Dedifferentiated amniotic fluid mesenchymal stem cell (primary cell): ENCODE data around the gene ZNF750.
"Not testable (repeated sequence)": the region's sequence is repeated elsewhere in the genome, so short reads cannot be mapped to it uniquely, and the experiment has no call there.

Experiments used
- DNase-seq: peaks from one replicate; pipeline ENCODE4 v3.0.0-alpha.2; 2016; ENCODE audit errors: extremely low spot score

Gene ZNF750

DNA sequence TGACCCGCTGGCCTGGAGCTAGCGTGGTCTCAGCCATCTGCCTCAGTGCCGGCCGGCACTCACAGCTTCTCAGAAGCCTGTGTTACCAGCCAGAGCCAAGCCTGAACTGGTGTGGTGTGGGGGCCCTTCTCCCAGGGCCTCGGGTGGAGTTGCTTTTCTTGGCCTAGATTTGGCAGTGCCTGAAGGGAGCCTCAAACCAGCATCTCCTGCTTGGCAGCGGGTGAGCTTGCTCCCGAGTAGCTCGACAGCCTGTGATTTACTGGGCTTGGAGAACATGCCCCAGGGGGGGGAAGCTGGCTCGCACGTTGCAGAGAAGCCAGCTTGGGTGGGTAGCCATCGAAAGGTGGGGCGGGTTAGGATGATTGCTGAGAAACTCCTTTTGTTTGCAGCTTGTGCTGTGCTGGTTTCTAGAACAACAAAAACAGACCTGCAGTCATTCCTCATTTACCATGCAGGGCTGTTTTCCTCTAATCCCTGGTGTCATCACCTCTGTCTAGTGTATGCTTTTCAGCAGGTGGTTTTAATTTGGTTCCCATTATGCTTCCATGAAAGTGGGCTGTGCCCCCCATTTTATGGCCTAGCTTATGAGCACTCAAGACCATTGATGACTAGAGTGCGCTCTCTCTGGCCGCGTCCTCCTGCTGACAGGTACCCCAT lies 45.7 kb downstream of the ZNF750 start:
- DNase-seq: no peak

DNA sequence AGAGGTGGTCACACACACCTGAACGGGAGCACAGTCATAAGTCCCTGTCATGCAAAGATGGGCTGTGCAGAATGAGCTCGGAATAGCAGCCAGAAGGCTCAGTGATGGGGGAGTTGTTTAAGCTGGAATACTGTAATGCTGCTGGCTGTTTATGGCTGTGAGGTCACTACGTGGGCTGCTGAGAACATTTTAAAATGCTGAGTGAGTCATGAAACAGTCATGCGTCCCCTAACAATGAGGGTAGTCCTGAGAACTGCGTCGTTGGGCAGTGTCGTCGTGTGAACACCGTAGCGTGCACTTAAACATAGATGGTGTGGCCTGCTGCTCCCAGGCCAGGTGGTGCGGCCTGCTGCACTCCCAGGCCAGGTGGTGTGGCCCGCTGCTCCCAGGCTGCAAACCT lies 48.3 kb downstream of the ZNF750 start:
- DNase-seq: peak; percentile 51

DNA sequence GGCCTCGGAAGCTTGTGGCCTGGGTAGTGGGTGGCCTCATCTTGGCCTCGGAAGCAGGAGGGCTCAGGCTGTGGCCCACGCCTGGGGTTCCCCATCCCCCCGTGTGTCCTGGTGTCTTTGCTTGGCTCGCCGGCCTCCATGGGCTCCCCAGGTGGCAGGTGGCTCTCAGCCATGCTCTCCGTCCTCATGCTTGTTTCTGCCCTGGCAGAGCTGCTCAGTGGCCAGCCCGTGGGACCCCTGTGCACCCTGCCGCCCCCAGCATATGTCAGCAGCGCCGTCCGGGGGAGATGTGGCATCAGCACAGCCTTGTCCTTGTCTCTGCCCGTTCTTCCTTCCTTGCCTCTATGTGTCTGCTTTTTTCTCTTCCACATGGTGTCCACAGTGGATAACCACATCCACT lies 49.4 kb downstream of the ZNF750 start:
- DNase-seq: no peak

DNA sequence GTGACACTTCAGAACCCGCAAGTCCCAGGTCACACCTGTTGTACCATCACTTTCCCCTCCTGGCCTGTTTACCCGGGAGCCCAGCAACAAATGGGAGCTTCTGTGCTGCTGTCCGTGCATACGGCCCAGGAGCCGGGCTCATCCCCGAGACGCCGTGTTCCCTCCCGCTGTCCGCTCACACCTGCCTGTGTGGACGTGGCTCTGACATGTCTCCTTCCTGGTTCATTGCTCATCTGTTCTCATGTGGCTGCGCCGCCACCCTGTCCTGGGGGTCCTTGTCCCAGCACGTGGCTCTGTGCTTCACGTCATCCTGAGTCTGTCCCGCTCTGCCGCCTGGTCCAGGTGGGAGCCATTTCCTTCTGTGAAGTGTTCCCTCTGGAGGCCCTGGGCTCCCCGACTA lies 50.0 kb downstream of the ZNF750 start:
- DNase-seq: no peak

DNA sequence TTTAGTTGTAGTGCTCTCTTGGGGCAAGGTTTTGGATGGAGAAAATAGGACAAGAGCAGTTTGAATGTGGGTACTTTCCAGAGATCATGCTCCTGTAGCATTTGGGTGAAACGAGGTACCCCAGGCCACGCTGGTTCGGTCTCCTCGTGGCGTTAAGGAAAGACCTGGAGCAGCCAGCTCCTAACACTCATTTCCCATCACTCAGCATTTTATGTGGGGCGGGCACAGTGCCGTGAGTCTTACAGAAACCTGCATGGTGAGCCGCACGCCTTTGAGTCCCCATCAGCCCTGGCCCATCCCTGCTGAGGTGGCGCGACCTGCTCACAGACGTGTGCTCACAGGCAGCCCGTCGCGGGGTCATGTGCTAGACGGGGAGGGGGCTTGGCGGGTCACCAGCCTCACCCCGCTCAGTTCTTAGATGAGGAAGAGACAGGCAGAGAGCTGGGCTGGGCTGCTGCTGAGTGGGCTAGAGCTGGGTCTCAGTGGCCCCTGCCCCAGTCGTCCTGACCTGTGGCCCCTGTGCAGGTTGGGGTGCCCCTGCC lies 50.7 kb downstream of the ZNF750 start:
- no peak for DNase-seq

DNA sequence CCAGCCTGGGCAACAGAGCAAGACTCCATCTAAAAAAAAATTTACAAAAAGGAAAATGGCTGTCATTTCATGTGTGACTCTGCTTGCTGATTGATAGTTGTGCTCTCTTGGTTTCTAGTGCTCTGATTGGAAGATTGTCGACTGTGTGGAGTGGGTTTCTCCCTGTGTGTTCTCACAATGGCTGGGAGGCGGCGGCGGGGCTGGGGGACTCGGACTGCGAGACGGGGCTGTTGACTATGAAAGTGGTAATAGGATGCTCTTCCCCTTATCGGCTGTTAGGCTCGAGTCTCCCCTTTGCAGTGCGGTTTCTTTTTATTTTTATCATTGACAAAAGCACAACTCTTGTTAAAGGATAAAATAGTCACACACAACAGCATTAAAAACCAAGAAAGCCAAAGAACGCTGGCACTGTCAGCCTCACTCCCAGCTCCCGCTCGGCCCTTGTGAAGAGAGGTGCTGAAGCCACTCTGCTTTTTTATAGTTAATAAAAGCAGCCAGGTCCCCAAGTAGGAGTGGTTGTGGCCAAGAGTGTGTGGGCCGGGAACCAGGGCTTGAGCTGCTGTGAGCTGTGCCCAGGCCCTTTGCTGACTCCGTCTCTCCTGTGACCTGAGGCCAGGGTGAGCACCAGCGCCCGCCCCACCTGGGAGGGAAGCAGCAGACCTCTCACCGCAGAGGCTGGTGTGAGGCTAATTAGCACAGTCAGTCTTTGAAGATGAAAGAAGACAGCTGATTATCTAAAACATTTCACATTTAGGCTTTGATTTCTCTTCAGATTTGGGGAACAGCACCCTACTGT lies 51.4 kb downstream of the ZNF750 start:
- DNase-seq: no peak

DNA sequence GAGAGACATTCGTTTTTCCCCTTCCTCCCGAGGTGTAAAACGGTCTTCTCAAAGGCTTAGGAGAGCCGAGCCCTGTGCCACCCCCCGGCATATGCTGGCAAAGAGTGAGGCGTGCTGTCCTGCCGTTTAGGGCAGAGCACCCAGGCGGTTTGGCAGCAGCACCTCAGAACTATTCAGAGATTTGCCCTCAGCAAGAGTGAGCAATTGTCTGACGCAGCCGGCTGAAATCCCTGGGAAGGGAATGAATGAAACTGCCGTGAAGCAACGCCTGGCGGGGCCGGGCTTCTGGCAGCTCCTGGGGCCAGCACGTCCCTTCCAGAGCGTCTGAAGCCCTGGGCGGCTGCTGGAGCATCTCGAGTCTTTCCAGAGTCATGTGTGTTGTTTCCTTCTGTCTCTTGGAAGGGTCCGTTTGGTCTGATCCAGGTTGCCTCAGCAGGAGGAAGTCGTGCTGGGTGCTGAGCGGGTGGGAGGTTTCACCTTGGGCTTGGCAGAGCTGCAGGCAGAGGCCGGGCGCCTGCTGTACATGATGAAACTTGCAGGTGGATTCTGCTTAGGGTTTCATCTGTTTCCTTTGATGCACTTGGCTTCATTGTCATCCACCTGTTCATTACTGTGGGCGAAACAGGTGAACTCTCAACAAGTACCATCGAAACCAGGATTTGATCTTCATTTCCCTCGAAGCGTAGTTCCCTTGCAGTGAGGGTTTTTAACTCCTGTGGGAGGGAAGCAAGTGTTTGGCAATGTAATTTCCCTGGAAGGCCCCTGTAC lies 52.6 kb downstream of the ZNF750 start:
- peak; percentile 86 for DNase-seq

DNA sequence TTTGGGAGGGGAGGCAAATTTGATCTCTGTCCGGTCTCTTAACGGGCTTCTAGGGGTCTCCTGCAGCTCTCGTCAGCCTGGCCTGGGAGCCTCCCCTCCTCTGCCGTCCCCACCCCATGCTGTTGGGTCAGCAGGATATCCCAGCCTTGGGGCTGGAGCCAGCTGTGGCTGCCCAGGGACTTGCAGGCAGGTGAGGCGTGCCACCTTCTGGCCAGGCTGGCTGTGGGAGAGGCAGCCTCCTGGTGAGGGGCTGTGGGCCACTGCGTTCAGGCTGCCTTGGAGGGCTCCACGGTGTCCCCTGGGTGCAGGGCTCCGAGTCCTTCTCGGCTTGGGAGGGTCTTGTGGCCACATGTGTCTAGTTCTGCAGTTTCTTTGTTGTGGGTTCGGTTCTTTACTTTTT lies 53.4 kb downstream of the ZNF750 start:
- no peak for DNase-seq

DNA sequence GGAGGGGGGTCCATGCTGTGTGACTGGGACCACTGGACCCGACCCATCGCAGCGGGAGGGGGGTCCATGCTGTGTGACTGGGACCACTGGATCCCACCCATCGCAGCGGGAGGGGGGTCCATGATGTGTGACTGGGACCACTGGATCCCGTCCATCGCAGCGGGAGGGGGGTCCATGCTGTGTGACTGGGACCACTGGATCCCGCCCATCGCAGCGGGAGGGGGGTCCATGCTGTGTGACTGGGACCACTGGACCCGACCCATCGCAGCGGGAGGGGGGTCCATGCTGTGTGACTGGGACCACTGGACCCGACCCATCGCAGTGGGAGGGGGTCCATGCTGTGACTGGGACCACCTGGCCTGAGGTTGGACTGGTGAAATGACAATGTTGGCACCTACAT lies 54.2 kb downstream of the ZNF750 start:
- not testable (repeated sequence) for DNase-seq

DNA sequence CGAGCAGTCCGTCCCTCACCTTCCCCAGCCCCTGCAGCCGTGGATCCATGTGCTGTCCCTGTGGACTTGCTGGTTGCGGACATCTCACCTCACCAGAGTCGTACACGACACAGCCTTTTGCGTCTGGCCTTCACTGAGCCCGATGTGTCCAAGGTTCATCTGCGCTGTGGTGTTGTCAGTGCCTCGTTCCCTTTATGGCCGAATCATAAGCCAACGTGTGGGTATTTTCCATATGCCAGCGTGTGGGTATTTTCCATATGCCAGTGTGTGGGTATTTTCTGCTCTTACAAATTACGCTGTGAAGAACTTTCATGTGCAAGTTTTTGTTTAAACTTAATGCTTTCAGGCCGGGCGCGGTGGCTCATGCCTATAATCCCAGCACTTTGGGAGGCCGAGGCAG lies 56.3 kb downstream of the ZNF750 start:
- no peak for DNase-seq

DNA sequence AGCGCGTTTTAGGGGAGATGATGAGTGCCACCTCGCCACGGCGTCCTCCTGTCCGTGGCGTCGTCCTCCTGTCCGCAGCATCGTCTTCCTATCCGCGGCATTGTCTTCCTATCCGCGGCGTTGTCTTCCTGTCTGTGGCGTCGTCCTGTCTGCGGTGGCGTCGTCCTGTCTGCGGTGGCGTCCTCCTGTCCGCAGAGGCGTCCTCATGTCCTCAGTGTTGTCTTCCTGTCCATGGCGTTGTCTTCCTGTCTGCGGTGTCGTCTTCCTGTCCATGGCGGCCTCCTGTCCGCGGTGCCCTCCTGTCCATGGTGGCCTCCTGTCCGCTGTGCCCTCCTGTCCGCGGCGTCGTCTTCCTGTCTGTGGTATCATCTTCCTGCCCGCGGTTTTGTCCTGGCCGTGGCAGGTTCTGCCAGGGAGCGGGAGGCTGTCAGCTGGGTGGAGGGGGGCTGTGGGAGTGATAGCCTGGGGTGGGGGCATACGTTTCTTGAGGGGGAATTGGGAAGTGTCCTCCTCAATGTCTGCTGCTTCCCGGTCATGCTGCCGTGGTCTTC lies 57.1 kb downstream of the ZNF750 start:
- DNase-seq: no peak

DNA sequence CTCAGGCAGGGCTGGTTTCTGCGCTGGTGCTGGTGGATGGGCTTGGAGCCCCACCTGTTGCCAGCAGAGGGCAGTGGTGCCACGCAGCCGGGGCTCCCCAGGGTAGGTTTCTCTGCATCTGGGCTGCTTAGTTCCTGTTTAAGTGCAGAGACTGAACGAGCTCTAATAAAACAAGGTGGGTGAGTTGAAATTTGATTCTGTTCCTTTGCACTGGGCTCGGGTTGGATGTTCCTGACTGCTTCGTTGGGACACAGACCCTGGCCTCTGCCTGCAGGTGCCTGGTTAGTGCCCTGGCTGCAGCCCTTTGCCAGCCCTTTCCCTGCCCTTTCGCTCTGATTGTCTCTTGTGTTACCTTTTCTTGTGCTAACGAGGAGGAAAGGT lies 57.9 kb downstream of the ZNF750 start:
- peak; percentile 68 for DNase-seq

DNA sequence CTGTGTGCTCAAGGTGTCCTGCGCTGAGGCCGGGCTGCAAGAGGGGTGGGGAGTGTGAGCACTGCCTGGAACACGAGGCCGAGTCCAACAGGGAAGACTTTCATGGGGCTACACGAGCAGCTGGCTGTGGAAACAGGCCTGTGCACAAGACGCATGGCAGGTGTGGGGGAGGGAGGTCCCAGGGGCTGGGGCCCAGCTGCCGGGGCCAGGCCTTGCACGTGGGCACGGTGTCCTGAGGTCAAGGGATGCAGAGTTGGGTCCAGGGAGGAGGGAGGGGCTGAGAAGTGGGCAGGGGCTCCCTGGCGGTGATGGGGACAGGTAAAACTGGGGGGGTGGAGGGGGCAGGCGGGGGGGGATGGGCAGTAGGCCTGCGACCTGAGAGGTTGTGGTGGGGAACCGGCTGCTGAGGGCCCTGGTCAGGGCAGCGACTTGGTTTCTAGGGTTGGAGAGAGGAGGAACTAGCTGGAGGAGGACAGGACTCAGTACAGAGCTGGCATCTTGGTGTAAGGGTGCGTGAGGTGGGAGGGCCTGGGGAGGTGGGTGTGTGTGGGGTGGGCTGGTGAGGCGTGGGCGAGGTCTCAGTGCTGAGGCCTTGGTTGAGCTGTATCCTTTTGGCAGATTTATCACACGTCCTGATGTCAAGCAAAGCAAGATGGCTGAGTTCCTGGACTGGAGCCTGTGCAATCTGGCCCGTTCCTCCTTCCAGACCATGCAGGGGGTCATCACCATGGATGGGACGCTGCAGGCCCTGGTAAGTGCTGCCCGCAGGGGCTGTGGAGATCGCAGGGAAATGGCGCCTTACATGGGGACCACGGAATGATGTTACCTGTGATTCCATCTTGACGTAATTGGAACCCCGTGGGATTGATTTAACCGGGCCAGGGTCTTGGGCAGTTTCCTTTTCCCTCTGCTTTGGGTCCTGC lies 58.6 kb downstream of the ZNF750 start:
- DNase-seq: no peak

DNA sequence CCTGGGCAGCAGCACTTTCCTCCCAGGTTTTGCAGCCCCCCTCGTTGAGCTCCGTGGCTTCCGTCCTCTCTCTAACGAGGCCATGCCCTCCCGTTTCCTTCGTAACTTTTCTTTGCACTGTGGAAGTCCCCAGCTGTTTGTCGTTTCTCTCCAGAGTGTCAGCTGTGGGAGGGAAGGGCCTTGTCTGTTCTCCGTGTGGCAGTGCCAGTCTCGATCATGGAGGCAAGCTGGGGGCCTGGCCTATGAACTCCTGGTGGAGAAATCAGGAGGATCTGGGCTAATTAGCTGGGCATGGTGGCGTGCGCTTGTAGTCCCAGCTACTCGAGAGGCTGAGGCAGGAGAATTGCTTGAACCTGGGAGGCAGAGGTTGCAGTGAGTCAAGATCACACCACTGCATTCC lies 59.6 kb downstream of the ZNF750 start:
- no peak for DNase-seq

DNA sequence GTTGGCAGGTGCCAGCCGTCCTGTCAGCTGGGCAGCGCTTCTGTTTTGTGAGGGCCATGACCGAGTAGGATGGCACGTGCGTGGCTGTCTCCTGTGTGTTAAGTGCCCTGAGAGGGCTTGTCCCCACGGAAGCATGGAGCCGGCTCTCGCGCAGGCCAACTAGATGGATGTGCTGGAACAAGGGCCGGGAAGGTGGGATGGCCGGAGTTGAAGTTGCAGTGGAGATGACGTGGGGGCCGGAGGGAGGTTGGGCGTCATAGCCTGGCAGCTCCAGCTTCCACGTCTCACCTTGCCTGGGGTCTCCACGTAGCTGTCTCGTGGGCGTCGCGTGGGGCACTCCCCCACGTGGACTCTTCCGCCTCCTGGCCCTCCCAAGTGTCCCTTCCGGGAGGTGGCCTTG lies 60.3 kb downstream of the ZNF750 start:
- DNase-seq: no peak
